ENCODE results near the gene LMAN1L.
A peak's percentile ranks its signal among the peaks of the same experiment; 100 is the strongest.

Gene LMAN1L

GRCh38 chr15:74794248-74794969 is 18.2 kb upstream of the LMAN1L start:
- DNase-seq: no peak

- no peak for DNase-seq
Observed at GRCh38 chr15:74794970-74795349, 17.7 kb upstream of the LMAN1L start.

DNA sequence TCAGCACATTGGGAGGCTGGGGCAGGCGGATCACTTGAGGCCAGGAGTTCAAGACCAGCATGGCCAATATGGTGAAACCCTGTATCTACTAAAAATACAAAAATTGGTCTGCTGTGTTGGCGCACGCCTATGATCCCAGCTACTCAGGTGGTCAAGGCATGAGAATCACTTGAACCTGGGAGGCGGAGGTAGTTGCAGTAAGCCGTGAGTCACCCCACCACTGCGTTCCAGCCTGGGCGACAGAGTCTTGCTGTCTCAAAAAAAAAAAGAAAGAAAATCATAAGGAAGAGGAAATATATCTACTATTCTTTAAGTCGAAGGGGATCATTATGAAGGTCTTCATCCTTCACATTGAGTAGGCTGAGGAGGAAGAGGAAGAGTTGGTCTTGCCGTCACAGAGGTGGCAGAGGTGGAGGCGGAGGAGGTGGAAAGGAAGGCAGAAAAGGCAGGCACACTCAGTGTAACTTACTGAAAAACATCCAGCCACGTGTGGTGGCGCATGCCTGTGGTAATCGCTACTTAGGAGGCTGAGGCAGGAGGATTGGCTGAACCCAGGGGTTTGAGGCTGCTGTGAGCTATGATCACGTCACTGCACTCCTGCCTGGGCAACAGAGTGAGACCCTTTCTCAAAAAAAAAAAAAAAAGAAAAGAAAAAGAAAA is 16.5 kb upstream of the LMAN1L start:
- no peak for DNase-seq

DNA sequence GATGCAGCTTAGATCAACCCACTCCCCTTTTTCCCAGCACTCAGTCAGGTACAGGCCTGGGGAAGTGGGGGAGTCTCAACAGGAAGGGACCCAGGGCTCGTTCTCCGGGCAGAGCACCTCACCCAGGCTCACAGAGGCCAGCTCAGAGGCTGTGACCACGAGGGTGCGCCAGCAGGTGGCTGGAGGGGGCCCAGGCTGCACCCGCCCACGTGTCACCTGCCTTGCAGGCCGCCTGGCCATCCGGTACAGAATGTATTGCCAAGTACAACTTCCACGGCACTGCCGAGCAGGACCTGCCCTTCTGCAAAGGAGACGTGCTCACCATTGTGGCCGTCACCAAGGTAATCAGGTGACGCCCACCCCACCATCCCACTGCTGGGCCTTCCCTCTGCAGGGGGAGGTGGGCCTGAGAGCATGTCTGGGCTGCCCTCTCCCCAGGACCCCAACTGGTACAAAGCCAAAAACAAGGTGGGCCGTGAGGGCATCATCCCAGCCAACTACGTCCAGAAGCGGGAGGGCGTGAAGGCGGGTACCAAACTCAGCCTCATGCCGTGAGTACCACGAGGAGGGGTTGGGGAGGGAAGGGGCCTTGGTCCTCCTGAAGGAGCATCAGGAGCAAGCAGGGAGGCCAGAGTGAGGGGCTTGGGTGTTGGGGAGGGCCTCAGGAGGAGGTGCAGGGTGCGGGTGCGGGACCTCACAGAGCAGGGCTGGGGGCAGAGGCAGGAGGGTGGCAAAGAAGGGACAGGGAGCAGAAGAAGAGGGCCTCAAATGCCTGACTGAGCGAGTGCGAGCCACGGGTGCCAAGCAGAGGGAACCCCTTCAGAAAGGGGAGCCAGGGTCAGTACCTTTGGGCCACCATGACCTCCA is 14.0 kb upstream of the LMAN1L start:
- DNase-seq: no peak

- DNase-seq: no peak
Observed at GRCh38 chr15:74799255-74799855, 13.3 kb upstream of the LMAN1L start.

- peak; percentile 89 for DNase-seq
Observed at GRCh38 chr15:74799856-74800558, 12.6 kb upstream of the LMAN1L start.

GRCh38 chr15:74800559-74801094 is 12.0 kb upstream of the LMAN1L start:
- DNase-seq: no peak

GRCh38 chr15:74801311-74801997 is 11.2 kb upstream of the LMAN1L start:
- DNase-seq: no peak

DNA sequence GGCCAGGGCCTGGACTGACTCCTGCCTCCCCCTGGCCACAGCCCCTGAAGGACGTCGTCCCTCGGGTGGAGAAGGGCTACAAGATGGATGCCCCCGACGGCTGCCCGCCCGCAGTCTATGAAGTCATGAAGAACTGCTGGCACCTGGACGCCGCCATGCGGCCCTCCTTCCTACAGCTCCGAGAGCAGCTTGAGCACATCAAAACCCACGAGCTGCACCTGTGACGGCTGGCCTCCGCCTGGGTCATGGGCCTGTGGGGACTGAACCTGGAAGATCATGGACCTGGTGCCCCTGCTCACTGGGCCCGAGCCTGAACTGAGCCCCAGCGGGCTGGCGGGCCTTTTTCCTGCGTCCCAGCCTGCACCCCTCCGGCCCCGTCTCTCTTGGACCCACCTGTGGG is 10.3 kb upstream of the LMAN1L start:
- no peak for DNase-seq

GRCh38 chr15:74802862-74803447 is 9.7 kb upstream of the LMAN1L start:
- no peak for DNase-seq

DNA sequence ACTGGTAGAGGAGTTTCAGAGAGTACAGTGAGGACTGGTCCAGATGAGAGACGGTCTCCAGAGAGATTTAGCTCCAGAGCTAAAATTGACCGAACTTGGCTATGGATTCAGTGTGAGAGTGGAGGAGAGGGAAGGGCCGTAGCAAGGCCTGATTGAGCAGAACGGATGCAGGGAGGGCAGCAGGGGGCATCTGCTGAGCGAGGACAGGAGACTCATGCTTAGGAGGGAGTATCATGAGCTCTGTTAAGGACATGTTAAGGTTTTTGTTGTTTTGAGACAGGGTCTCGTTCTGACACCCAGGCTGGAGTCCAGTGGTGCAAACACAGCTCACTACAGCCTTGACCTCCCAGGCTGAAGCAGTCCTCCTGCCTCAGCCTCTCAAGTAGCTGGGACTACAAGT is 7.7 kb upstream of the LMAN1L start:
- no peak for DNase-seq

DNA sequence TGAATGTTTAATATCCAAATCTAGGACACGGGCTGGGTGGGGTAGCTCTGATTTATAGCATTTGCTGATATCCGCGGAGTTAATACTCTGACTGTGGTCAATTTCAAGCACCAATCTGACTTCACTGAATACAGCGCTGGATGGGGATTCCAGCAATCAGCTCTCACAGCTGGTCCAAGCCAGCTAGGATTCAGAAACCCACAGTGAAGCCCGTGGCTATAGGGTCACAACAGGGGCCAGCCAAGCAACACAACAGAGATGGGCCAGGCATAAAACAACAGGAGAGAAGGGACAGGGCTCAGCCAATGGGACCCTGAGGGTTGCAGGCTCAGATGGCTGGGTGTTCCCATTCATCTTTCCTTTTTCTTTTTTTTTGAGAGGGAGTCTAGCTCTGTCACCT is 5.4 kb upstream of the LMAN1L start:
- DNase-seq: no peak

DNA sequence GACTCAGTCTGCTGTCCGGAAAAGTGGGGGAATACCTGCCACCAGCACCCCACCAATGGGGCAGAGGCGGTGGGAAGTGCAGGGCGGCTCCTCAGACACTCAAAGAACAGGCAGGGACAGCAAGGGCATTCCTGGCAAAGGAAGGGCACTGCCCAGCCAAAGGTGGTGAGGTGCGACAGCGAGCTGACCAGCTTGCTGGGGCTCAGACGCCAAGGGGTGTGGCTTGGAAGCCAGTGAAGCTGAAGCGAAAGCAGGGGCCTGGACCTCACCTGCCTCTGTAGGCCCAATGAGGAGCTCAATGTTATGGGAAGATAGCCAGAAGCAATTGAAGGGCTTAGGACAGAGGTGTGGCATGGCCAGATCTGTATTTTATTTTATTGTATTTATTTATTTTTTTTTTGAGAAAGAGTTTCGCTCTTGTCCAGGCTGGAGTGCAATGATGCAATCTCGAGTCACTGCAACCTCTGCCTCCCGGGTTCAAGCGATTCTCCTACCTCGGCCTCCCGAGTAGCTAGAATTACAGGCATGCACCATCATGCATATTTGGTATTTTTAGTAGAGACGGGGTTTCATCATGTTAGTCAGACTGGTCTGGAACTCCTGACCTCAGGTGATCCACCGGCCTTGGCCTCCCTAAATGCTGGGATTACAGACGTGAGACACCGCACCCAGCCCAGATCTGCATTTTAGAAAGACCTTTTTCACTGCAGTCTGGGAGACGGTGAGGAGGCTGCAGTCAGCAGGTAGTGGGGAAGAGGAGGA is 4.4 kb upstream of the LMAN1L start:
- DNase-seq: no peak

- DNase-seq: no peak
Observed at GRCh38 chr15:74808840-74809229, 3.8 kb upstream of the LMAN1L start.

- DNase-seq: no peak
Observed at GRCh38 chr15:74809242-74809641, 3.4 kb upstream of the LMAN1L start.

- DNase-seq: no peak
Observed at GRCh38 chr15:74809956-74810355, 2.7 kb upstream of the LMAN1L start.

GRCh38 chr15:74815121-74815934 is 2.7 kb downstream of the LMAN1L start:
- DNase-seq: no peak

DNA sequence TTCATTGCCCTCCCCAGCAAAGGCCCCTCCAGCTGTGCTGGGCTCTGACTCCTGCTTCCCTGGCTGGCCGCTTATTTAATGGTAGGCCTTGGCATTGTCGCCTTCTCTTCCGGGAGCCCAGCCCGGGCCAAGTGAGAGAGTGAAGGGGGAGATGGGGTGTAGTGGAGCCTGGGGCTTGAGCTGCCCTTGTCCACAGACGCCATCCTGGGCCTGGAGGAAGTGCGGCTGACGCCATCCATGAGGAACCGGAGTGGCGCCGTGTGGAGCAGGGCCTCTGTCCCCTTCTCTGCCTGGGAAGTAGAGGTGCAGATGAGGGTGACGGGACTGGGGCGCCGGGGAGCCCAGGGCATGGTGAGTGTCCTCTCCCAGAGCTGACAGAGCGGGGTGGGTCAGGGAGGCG is 3.3 kb downstream of the LMAN1L start:
- no peak for DNase-seq

- DNase-seq: no peak
Observed at GRCh38 chr15:74816624-74817369, 4.2 kb downstream of the LMAN1L start.

All from activated CD4-positive, alpha-beta T cell treated with anti-CD3 and anti-CD28 coated beads, Interleukin-2, amount 50 U/mL, for 1 hour (primary cell).